NCI-H2081 (cell line): ENCODE measurements around the gene ANKRD16.
"Not testable (repeated sequence)": the region's sequence is repeated elsewhere in the genome, so short reads cannot be mapped to it uniquely, and the experiment has no call there.

ENCODE experiments used
- DNase-seq, 2 experiments: peaks; one replicate each; lab custom pipeline; 2025; lab: John Stamatoyannopoulos, UW

The ANKRD16 gene

GRCh38 chr10:5876181-5876768 is 13.4 kb downstream of the ANKRD16 start:
- peak in 1 of 2 experiments; percentile 28 for DNase-seq

GRCh38 chr10:5873515-5873995 is 16.1 kb downstream of the ANKRD16 start:
- peak; percentile 14 to 40 for DNase-seq

- DNase-seq: no peak
Observed at GRCh38 chr10:5871596-5871995, 18.1 kb downstream of the ANKRD16 start.

- no peak for DNase-seq
Observed at GRCh38 chr10:5869156-5869555, 20.5 kb downstream of the ANKRD16 start.

- DNase-seq: not testable (repeated sequence)
Observed at GRCh38 chr10:5868383-5868782, 21.3 kb downstream of the ANKRD16 start.

GRCh38 chr10:5867091-5867615 is 22.5 kb downstream of the ANKRD16 start:
- DNase-seq: not testable (repeated sequence)

GRCh38 chr10:5866451-5867081 is 23.1 kb downstream of the ANKRD16 start:
- not testable (repeated sequence) for DNase-seq

GRCh38 chr10:5862981-5863685 is 26.6 kb downstream of the ANKRD16 start:
- not testable (repeated sequence) for DNase-seq

- no peak for DNase-seq
Observed at GRCh38 chr10:5862360-5862961, 27.2 kb downstream of the ANKRD16 start.

- no peak for DNase-seq
Observed at GRCh38 chr10:5860066-5860465, 29.6 kb downstream of the ANKRD16 start.

- no peak for DNase-seq
Observed at GRCh38 chr10:5858811-5859210, 30.9 kb downstream of the ANKRD16 start.

- DNase-seq: no peak
Observed at GRCh38 chr10:5856701-5857004, 33.0 kb downstream of the ANKRD16 start.

- DNase-seq: no peak
Observed at GRCh38 chr10:5855979-5856700, 33.6 kb downstream of the ANKRD16 start.

- DNase-seq: no peak
Observed at GRCh38 chr10:5854131-5854475, 35.6 kb downstream of the ANKRD16 start.

- not testable (repeated sequence) for DNase-seq
Observed at GRCh38 chr10:5846667-5847066, 43.0 kb downstream of the ANKRD16 start.

- no peak for DNase-seq
Observed at GRCh38 chr10:5844345-5845055, 45.2 kb downstream of the ANKRD16 start.

GRCh38 chr10:5843686-5844344 is 45.9 kb downstream of the ANKRD16 start:
- no peak for DNase-seq

GRCh38 chr10:5841965-5842364 is 47.7 kb downstream of the ANKRD16 start:
- no peak for DNase-seq

GRCh38 chr10:5840314-5841307 is 49.1 kb downstream of the ANKRD16 start:
- DNase-seq: no peak

- DNase-seq: not testable (repeated sequence)
Observed at GRCh38 chr10:5836181-5836580, 53.5 kb downstream of the ANKRD16 start.
